Activated CD8-positive, alpha-beta memory T cell treated with anti-CD3 and anti-CD28 coated beads, Interleukin-2, amount 10 ng/mL, durations not matched to agents 7 days and 5 days (primary cell): ENCODE data around the gene TCF12. TPM values are rescaled to one million over a fixed set of nuclear protein-coding genes. Genes with fewer than 3 reads are reported as not detected.

Experiments
- ATAC-seq: fragments of 150-1000 bp; cut with Tn5 transposase; one replicate; pipeline ENCODE4 v1.10.0; 2021; ENCODE audit warnings: moderate library complexity
- CTCF ChIA-PET: fragments of 350-600 bp; sonication (Branson Sonifier 250); formaldehyde crosslinking; loops from one replicate; lab custom pipeline; 2021; ENCODE audit warnings: antibody characterized with exemption; lab: Charles Lee
- DNase-seq: peaks from one replicate; pipeline ENCODE4 v3.0.0-alpha.2; 2020
- H3K27ac Mint-ChIP-seq: one replicate; pipeline ENCODE4 v1.8.0; 2021; ENCODE audit warnings: mild to moderate bottlenecking, mixed read lengths
- H3K27me3 Mint-ChIP-seq: one replicate; pipeline ENCODE4 v1.8.0; 2021; ENCODE audit warnings: mixed read lengths
- H3K36me3 Mint-ChIP-seq: one replicate; pipeline ENCODE4 v1.8.0; 2021; ENCODE audit warnings: mild to moderate bottlenecking, mixed read lengths
- H3K4me1 Mint-ChIP-seq: one replicate; pipeline ENCODE4 v1.8.0; 2021; ENCODE audit warnings: mixed read lengths
- H3K4me3 Mint-ChIP-seq: one replicate; pipeline ENCODE4 v1.8.0; 2021; ENCODE audit warnings: mild to moderate bottlenecking, moderate library complexity, mixed read lengths
- H3K9me3 Mint-ChIP-seq: one replicate; pipeline ENCODE4 v1.8.0; 2022; ENCODE audit warnings: low read depth, mixed read lengths
- total RNA-seq, 2 experiments: library from RNA; stranded (reverse); gene quantifications; one replicate each; pipeline ENCODE4 v1.2.3, GENCODE V29; 2021

Gene TCF12
- total RNA-seq, 2 experiments from 2014 or later: 75.4 to 89.0 TPM

- H3K4me3 Mint-ChIP-seq: no peak overlapping the region
- H3K4me1 Mint-ChIP-seq: peaks cover 8% of the 10 kb centered on the region
- no peaks in the 10 kb centered on the region for H3K9me3 Mint-ChIP-seq
- DNase-seq: peak; percentile 34
- no peak for ATAC-seq
- no peaks in the 10 kb centered on the region for H3K27me3 Mint-ChIP-seq
- CTCF ChIA-PET: no interaction called here
- H3K27ac Mint-ChIP-seq: no peak overlapping the region
- H3K36me3 Mint-ChIP-seq: no peaks in the 10 kb centered on the region
Measured at GRCh38 chr15:57298843-57299550, 380.6 kb downstream of the TCF12 start.

GRCh38 chr15:57301307-57301706 is 382.9 kb downstream of the TCF12 start:
- CTCF ChIA-PET: no interaction called here
- no peak overlapping the region for H3K27ac Mint-ChIP-seq
- peaks cover 11% of the 10 kb centered on the region for H3K4me1 Mint-ChIP-seq
- no peak overlapping the region for H3K4me3 Mint-ChIP-seq
- peaks cover 5% of the 10 kb centered on the region for H3K27me3 Mint-ChIP-seq
- H3K36me3 Mint-ChIP-seq: no peaks in the 10 kb centered on the region
- no peaks in the 10 kb centered on the region for H3K9me3 Mint-ChIP-seq
- DNase-seq: peak; percentile 14
- ATAC-seq: no peak

- Mint-ChIP-seq H3K27ac (no peak overlapping the region), H3K36me3 (no peaks in the 10 kb centered on the region), H3K27me3 (peaks cover 7% of the 10 kb centered on the region), H3K4me1 (peaks cover 9% of the 10 kb centered on the region), H3K9me3 (no peaks in the 10 kb centered on the region), H3K4me3 (no peak overlapping the region)
- CTCF ChIA-PET: interaction anchor here (1.0 kb wide), 1 partner anchor 812 kb away, joined by 4 read pairs; no protein-coding TSS in a partner anchor
- peak; percentile 29 for DNase-seq
- no peak for ATAC-seq
Measured at GRCh38 chr15:57302640-57303257, 384.3 kb downstream of the TCF12 start.

- Mint-ChIP-seq H3K36me3 (no peaks in the 10 kb centered on the region), H3K27ac (no peak overlapping the region), H3K4me3 (no peak overlapping the region), H3K4me1 (peaks cover 3% of the 10 kb centered on the region), H3K27me3 (peaks cover 8% of the 10 kb centered on the region), H3K9me3 (no peaks in the 10 kb centered on the region)
- CTCF ChIA-PET: interaction anchor here (0.9 to 3.3 kb wide), 4 partner anchors 153 to 811 kb away, joined by 3 to 47 read pairs (median 3); no protein-coding TSS in a partner anchor
- DNase-seq: peak; percentile 27
- no peak for ATAC-seq
Measured at GRCh38 chr15:57305009-57305408, 386.6 kb downstream of the TCF12 start.

GRCh38 chr15:57306161-57306943 is 387.9 kb downstream of the TCF12 start:
- CTCF ChIA-PET: interaction anchor here (0.7 to 3.3 kb wide), 36 partner anchors 9 to 839 kb away, joined by 3 to 47 read pairs (median 4); partner anchors contain the start of genes POLR2M and TCF12
- DNase-seq: peak; percentile 83
- Mint-ChIP-seq H3K27me3 (peaks cover 8% of the 10 kb centered on the region), H3K9me3 (no peaks in the 10 kb centered on the region), H3K36me3 (no peaks in the 10 kb centered on the region), H3K27ac (no peak overlapping the region), H3K4me1 (peaks cover 3% of the 10 kb centered on the region), H3K4me3 (peak overlapping the region; percentile 34)
- peak; percentile 94 for ATAC-seq

GRCh38 chr15:57306944-57307411 is 388.5 kb downstream of the TCF12 start:
- DNase-seq (no peak), ATAC-seq (peak; percentile 16)
- Mint-ChIP-seq H3K27me3 (peaks cover 8% of the 10 kb centered on the region), H3K4me3 (no peak overlapping the region), H3K27ac (no peak overlapping the region), H3K9me3 (no peaks in the 10 kb centered on the region), H3K4me1 (peaks cover 3% of the 10 kb centered on the region), H3K36me3 (no peaks in the 10 kb centered on the region)
- CTCF ChIA-PET: interaction anchor here (0.8 to 3.3 kb wide), 27 partner anchors 10 to 839 kb away, joined by 3 to 47 read pairs (median 4); partner anchors contain the start of genes POLR2M and TCF12

- Mint-ChIP-seq H3K27ac (no peak overlapping the region), H3K4me3 (no peak overlapping the region), H3K36me3 (no peaks in the 10 kb centered on the region), H3K27me3 (peaks cover 8% of the 10 kb centered on the region), H3K4me1 (peaks cover 3% of the 10 kb centered on the region), H3K9me3 (no peaks in the 10 kb centered on the region)
- ATAC-seq (no peak), DNase-seq (no peak)
- CTCF ChIA-PET: interaction anchor here (1.3 to 3.3 kb wide), 5 partner anchors 33 to 811 kb away, joined by 4 to 47 read pairs (median 5); no protein-coding TSS in a partner anchor
Measured at GRCh38 chr15:57307527-57308169, 389.2 kb downstream of the TCF12 start.

- Mint-ChIP-seq H3K36me3 (no peaks in the 10 kb centered on the region), H3K27ac (no peak overlapping the region), H3K4me3 (no peak overlapping the region), H3K4me1 (peaks cover 3% of the 10 kb centered on the region), H3K9me3 (no peaks in the 10 kb centered on the region), H3K27me3 (peaks cover 8% of the 10 kb centered on the region)
- ATAC-seq (no peak), DNase-seq (no peak)
- CTCF ChIA-PET: interaction anchor here (1.0 to 1.3 kb wide), 2 partner anchors 92 to 161 kb away, joined by 3 to 5 read pairs; no protein-coding TSS in a partner anchor
Measured at GRCh38 chr15:57308170-57308545, 389.7 kb downstream of the TCF12 start.

GRCh38 chr15:57309856-57310760 is 391.7 kb downstream of the TCF12 start:
- CTCF ChIA-PET: interaction anchor here (0.6 to 0.7 kb wide), 2 partner anchors 181 to 814 kb away, joined by 3 to 4 read pairs; no protein-coding TSS in a partner anchor
- Mint-ChIP-seq H3K4me1 (peaks cover 3% of the 10 kb centered on the region), H3K27me3 (peaks cover 8% of the 10 kb centered on the region), H3K4me3 (no peak overlapping the region), H3K36me3 (no peaks in the 10 kb centered on the region), H3K9me3 (no peaks in the 10 kb centered on the region), H3K27ac (no peak overlapping the region)
- ATAC-seq (no peak), DNase-seq (no peak)

GRCh38 chr15:57310876-57311275 is 392.4 kb downstream of the TCF12 start:
- H3K9me3 Mint-ChIP-seq: no peaks in the 10 kb centered on the region
- H3K4me3 Mint-ChIP-seq: no peak overlapping the region
- DNase-seq (no peak), ATAC-seq (no peak)
- peaks cover 7% of the 10 kb centered on the region for H3K27me3 Mint-ChIP-seq
- H3K36me3 Mint-ChIP-seq: no peaks in the 10 kb centered on the region
- H3K27ac Mint-ChIP-seq: no peak overlapping the region
- CTCF ChIA-PET: no interaction called here
- peaks cover 3% of the 10 kb centered on the region for H3K4me1 Mint-ChIP-seq

GRCh38 chr15:57312006-57312317 is 393.5 kb downstream of the TCF12 start:
- Mint-ChIP-seq H3K9me3 (no peaks in the 10 kb centered on the region), H3K27ac (no peak overlapping the region), H3K4me1 (no peaks in the 10 kb centered on the region), H3K27me3 (peaks cover 3% of the 10 kb centered on the region), H3K36me3 (no peaks in the 10 kb centered on the region), H3K4me3 (no peak overlapping the region)
- ATAC-seq (no peak), DNase-seq (no peak)
- CTCF ChIA-PET: no interaction called here
